ENCODE measurements around the gene CTXN1. TPM values are rescaled to one million over a fixed set of nuclear protein-coding genes. Genes with fewer than 3 reads are reported as not detected.

The CTXN1 gene
- total RNA-seq, 1 donor: 2.5 TPM

GRCh38 chr19:7883796-7884570 is 42.0 kb downstream of the CTXN1 start:
- Histone ChIP-seq H3K4me1 (ENCODE audit: insufficient read depth, low read length) (peaks cover 3% of the 10 kb centered on the region), H2AFZ (ENCODE audit: low read length) (no peak overlapping the region), H3K27me3 (ENCODE audit: insufficient read depth, low read length) (no peaks in the 10 kb centered on the region), H3K4me3 (ENCODE audit: insufficient read depth, low read length) (no peak overlapping the region), H3K79me2 (ENCODE audit: insufficient read depth, low read length) (peaks cover 5% of the 10 kb centered on the region), H3K9me3 (ENCODE audit: low read depth, low read length) (no peaks in the 10 kb centered on the region), H4K20me1 (ENCODE audit: insufficient read depth, low read length) (no peaks in the 10 kb centered on the region), H3K4me2 (ENCODE audit: insufficient read depth, low read length) (no peak overlapping the region), H3K36me3 (ENCODE audit: insufficient read depth, low read length) (no peaks in the 10 kb centered on the region), H3K27ac (ENCODE audit: low read depth, low read length) (no peak overlapping the region)
- peak; percentile 14 for DNase-seq (ENCODE audit: insufficient read length, low spot score, missing footprints)
- no peak for TF ChIP-seq CTCF (IDR thresholded peaks at IDR 0.05; ENCODE audit: extremely low read depth, low read depth, low read length)

GRCh38 chr19:7883105-7883504 is 42.8 kb downstream of the CTXN1 start:
- no peak overlapping the region for H2AFZ ChIP-seq (ENCODE audit: low read length)
- no peaks in the 10 kb centered on the region for H3K9me3 ChIP-seq (ENCODE audit: low read depth, low read length)
- H4K20me1 ChIP-seq (ENCODE audit: insufficient read depth, low read length): no peaks in the 10 kb centered on the region
- no peak overlapping the region for H3K4me2 ChIP-seq (ENCODE audit: insufficient read depth, low read length)
- no peaks in the 10 kb centered on the region for H3K27me3 ChIP-seq (ENCODE audit: insufficient read depth, low read length)
- H3K4me1 ChIP-seq (ENCODE audit: insufficient read depth, low read length): no peaks in the 10 kb centered on the region
- TF ChIP-seq CTCF (IDR thresholded peaks at IDR 0.05; ENCODE audit: extremely low read depth, low read depth, low read length): no peak
- no peak overlapping the region for H3K4me3 ChIP-seq (ENCODE audit: insufficient read depth, low read length)
- DNase-seq (ENCODE audit: insufficient read length, low spot score, missing footprints): peak; percentile 19
- H3K27ac ChIP-seq (ENCODE audit: low read depth, low read length): no peak overlapping the region
- H3K36me3 ChIP-seq (ENCODE audit: insufficient read depth, low read length): no peaks in the 10 kb centered on the region
- H3K79me2 ChIP-seq (ENCODE audit: insufficient read depth, low read length): no peaks in the 10 kb centered on the region

- peaks cover 4% of the 10 kb centered on the region for H3K4me1 ChIP-seq (ENCODE audit: insufficient read depth, low read length)
- no peak overlapping the region for H3K27ac ChIP-seq (ENCODE audit: low read depth, low read length)
- no peak overlapping the region for H3K4me3 ChIP-seq (ENCODE audit: insufficient read depth, low read length)
- no peaks in the 10 kb centered on the region for H3K9me3 ChIP-seq (ENCODE audit: low read depth, low read length)
- H3K36me3 ChIP-seq (ENCODE audit: insufficient read depth, low read length): no peaks in the 10 kb centered on the region
- H2AFZ ChIP-seq (ENCODE audit: low read length): no peak overlapping the region
- TF ChIP-seq CTCF (IDR thresholded peaks at IDR 0.05; ENCODE audit: extremely low read depth, low read depth, low read length): no peak
- DNase-seq (ENCODE audit: insufficient read length, low spot score, missing footprints): no peak
- H3K27me3 ChIP-seq (ENCODE audit: insufficient read depth, low read length): no peaks in the 10 kb centered on the region
- no peak overlapping the region for H3K4me2 ChIP-seq (ENCODE audit: insufficient read depth, low read length)
- no peaks in the 10 kb centered on the region for H4K20me1 ChIP-seq (ENCODE audit: insufficient read depth, low read length)
- H3K79me2 ChIP-seq (ENCODE audit: insufficient read depth, low read length): no peaks in the 10 kb centered on the region
Observed at GRCh38 chr19:7881910-7882309, 44.0 kb downstream of the CTXN1 start.

GRCh38 chr19:7879836-7880235 is 46.1 kb downstream of the CTXN1 start:
- Histone ChIP-seq H3K4me2 (ENCODE audit: insufficient read depth, low read length) (no peak overlapping the region), H3K4me1 (ENCODE audit: insufficient read depth, low read length) (peaks cover 4% of the 10 kb centered on the region), H3K36me3 (ENCODE audit: insufficient read depth, low read length) (no peaks in the 10 kb centered on the region), H3K27me3 (ENCODE audit: insufficient read depth, low read length) (peaks cover 2% of the 10 kb centered on the region), H4K20me1 (ENCODE audit: insufficient read depth, low read length) (no peaks in the 10 kb centered on the region), H3K79me2 (ENCODE audit: insufficient read depth, low read length) (no peaks in the 10 kb centered on the region), H3K27ac (ENCODE audit: low read depth, low read length) (no peak overlapping the region), H2AFZ (ENCODE audit: low read length) (no peak overlapping the region), H3K4me3 (ENCODE audit: insufficient read depth, low read length) (no peak overlapping the region), H3K9me3 (ENCODE audit: low read depth, low read length) (no peaks in the 10 kb centered on the region)
- no peak for TF ChIP-seq CTCF (IDR thresholded peaks at IDR 0.05; ENCODE audit: extremely low read depth, low read depth, low read length)
- no peak for DNase-seq (ENCODE audit: insufficient read length, low spot score, missing footprints)
